Fibroblast of the aortic adventitia (primary cell): ENCODE measurements around the gene ZGRF1. TPM values are rescaled to one million over a fixed set of nuclear protein-coding genes. Genes with fewer than 3 reads are reported as not detected.

ENCODE experiments used
- DNase-seq: peaks from one replicate; pipeline ENCODE4 v3.0.0-alpha.2; 2010; ENCODE audit warnings: low read depth
- H3K4me3 ChIP-seq: 2 replicates; pipeline ENCODE4 v1.5.1; 2011; ENCODE audit warnings: low read depth, mild to moderate bottlenecking, control low read depth, low read length, moderate library complexity
- CTCF ChIP-seq: IDR thresholded peaks from 2 replicates; pipeline ENCODE4 v1.5.1; 2011; ENCODE audit warnings: mild to moderate bottlenecking, low read length, control low read depth, inconsistent platforms; ENCODE audit not compliant: insufficient read depth
- total RNA-seq: library from RNA; depleted of rRNA; stranded (reverse); fragments of >200 nt; gene quantifications from 2 replicates; pipeline ENCODE4 v1.2.3, GENCODE V29; 2012; ENCODE audit warnings: low replicate concordance

ZGRF1 gene
- total RNA-seq, 1 donor = 26.1 TPM

- TF ChIP-seq CTCF = no peak
- no peak for DNase-seq
- no peak overlapping the region for H3K4me3 ChIP-seq
These were observed 41.7 kb downstream of the ZGRF1 start for GRCh38 chr4:112594993-112595392.

- no peak for DNase-seq
- no peak for TF ChIP-seq CTCF
- no peak overlapping the region for H3K4me3 ChIP-seq
These were observed 43.1 kb downstream of the ZGRF1 start for GRCh38 chr4:112593438-112594133.

- DNase-seq = no peak
- no peak for TF ChIP-seq CTCF
- no peak overlapping the region for H3K4me3 ChIP-seq
These were observed 44.0 kb downstream of the ZGRF1 start for GRCh38 chr4:112592717-112593116.

- no peak for TF ChIP-seq CTCF
- no peak for DNase-seq
- H3K4me3 ChIP-seq = no peak overlapping the region
These were observed 45.1 kb downstream of the ZGRF1 start for GRCh38 chr4:112591593-112591992.

- no peak overlapping the region for H3K4me3 ChIP-seq
- no peak for TF ChIP-seq CTCF
- peak; percentile 2 for DNase-seq
These were observed 47.5 kb downstream of the ZGRF1 start for GRCh38 chr4:112589206-112589605.

- H3K4me3 ChIP-seq = no peak overlapping the region
- no peak for DNase-seq
- no peak for TF ChIP-seq CTCF
These were observed 50.6 kb downstream of the ZGRF1 start for GRCh38 chr4:112585977-112586736.
